ENCODE data around the gene ADGRB3.

DNA sequence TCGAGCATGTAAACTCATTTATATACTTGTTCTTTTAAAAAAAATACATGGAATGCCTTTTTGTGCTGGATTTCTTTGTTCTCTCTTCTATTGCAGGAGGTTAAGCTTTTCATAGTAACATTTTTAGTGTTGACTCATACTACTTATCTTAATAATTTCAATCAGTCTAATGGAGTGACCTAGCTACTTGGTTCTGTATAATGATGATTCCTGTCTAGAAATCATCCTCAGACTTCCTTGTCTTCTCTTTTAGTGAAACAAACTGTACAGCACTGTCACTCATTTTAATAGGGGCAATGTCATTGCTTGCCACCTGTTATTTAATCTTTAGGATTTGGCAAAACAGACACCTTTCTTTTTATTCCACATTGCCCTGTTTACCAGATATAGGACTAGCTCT lies 62.3 kb downstream of the ADGRB3 start:
- TF ChIP-seq, protein P1, sequence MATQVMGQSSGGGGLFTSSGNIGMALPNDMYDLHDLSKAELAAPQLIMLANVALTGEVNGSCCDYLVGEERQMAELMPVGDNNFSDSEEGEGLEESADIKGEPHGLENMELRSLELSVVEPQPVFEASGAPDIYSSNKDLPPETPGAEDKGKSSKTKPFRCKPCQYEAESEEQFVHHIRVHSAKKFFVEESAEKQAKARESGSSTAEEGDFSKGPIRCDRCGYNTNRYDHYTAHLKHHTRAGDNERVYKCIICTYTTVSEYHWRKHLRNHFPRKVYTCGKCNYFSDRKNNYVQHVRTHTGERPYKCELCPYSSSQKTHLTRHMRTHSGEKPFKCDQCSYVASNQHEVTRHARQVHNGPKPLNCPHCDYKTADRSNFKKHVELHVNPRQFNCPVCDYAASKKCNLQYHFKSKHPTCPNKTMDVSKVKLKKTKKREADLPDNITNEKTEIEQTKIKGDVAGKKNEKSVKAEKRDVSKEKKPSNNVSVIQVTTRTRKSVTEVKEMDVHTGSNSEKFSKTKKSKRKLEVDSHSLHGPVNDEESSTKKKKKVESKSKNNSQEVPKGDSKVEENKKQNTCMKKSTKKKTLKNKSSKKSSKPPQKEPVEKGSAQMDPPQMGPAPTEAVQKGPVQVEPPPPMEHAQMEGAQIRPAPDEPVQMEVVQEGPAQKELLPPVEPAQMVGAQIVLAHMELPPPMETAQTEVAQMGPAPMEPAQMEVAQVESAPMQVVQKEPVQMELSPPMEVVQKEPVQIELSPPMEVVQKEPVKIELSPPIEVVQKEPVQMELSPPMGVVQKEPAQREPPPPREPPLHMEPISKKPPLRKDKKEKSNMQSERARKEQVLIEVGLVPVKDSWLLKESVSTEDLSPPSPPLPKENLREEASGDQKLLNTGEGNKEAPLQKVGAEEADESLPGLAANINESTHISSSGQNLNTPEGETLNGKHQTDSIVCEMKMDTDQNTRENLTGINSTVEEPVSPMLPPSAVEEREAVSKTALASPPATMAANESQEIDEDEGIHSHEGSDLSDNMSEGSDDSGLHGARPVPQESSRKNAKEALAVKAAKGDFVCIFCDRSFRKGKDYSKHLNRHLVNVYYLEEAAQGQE (IDR thresholded peaks at IDR 0.05; ENCODE audit: low read depth) = no peak
- TF ChIP-seq EP300 (IDR thresholded peaks at IDR 0.05; ENCODE audit: borderline replicate concordance) = no peak
- TF ChIP-seq, protein P2, sequence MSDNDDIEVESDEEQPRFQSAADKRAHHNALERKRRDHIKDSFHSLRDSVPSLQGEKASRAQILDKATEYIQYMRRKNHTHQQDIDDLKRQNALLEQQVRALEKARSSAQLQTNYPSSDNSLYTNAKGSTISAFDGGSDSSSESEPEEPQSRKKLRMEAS (IDR thresholded peaks at IDR 0.05) = no peak
- no peak for TF ChIP-seq TCF12 (IDR thresholded peaks at IDR 0.05; ENCODE audit: low read depth)
- TF ChIP-seq CEBPB (IDR thresholded peaks at IDR 0.05) = no peak
- TF ChIP-seq EGR1 (IDR thresholded peaks at IDR 0.05) = no peak
- TF ChIP-seq YY1 (IDR thresholded peaks at IDR 0.05; ENCODE audit: low read depth) = no peak
- TF ChIP-seq TAF1 (IDR thresholded peaks at IDR 0.05; ENCODE audit: low read depth) = no peak

Measured in Ishikawa (cell line).